GM08714 (cell line): ENCODE measurements around the gene AGBL4.

Source experiments
- H3K4me3 ChIP-seq: fragments of 200-500 bp; sonication (Bioruptor generic); 2 replicates; pipeline ENCODE4 v1.5.1; 2014; ENCODE audit warnings: mild to moderate bottlenecking, low read length, inconsistent platforms
- ZNF274 ChIP-seq: IDR thresholded peaks from 2 replicates; pipeline ENCODE4 v1.6.1; 2012; ENCODE audit warnings: mild to moderate bottlenecking, low read depth, low read length

The AGBL4 gene

GRCh38 chr1:48999321-48999720 lies 1024.4 kb downstream of the AGBL4 start:
- no peak for TF ChIP-seq ZNF274
- no peak overlapping the region for H3K4me3 ChIP-seq

- no peak overlapping the region for H3K4me3 ChIP-seq
- no peak for TF ChIP-seq ZNF274
Measured at GRCh38 chr1:48996311-48996710, 1027.4 kb downstream of the AGBL4 start.

DNA sequence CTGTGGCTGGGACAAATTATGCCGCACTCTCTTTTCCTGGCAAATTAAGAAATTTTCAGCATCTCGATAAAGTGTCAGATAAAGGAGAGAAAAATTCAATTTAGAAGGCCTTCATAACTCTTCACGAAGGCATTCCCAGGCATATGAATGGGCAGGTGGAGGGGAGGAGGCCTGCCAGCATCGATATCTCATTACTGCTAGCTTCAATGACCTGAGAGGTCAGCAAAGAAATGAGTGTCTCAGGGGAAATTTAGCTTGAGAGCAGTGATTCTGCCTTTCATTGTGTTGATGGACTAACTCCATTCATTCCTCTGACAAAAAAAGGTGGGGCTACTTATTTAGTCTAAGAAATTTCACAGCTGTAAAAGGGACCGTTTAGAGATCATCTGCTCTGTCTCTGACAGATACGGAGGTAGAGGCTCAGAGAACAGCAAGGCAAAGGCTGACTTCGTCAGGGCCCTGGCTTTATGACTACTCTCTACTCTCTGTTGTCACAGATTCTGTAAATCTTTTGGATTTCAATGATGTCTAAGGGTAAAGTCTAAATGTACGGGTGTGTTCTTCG lies 1035.0 kb downstream of the AGBL4 start:
- TF ChIP-seq ZNF274: no peak
- H3K4me3 ChIP-seq: no peak overlapping the region

GRCh38 chr1:48979940-48980339 lies 1043.8 kb downstream of the AGBL4 start:
- no peak overlapping the region for H3K4me3 ChIP-seq
- TF ChIP-seq ZNF274: no peak

GRCh38 chr1:48978413-48978812 lies 1045.3 kb downstream of the AGBL4 start:
- no peak for TF ChIP-seq ZNF274
- no peak overlapping the region for H3K4me3 ChIP-seq

DNA sequence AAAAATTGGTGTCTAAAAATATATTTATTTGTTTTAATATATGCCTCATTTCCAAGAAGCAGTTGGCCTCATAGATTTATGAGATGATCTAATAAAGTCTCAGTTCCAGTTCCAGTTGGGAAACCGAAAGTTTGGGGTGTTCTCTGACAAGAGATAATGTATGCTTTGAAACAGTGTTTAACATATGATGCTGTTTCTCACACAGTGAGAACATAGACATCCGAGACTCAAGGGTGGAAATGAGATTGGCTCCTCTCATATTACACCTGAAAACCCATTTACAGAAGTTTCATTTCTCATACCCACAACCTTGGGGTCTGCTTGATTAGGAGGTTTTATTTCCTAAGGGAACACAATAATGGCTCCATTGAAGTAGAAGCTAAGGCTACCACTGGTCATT lies 1046.5 kb downstream of the AGBL4 start:
- TF ChIP-seq ZNF274: no peak
- no peak overlapping the region for H3K4me3 ChIP-seq

DNA sequence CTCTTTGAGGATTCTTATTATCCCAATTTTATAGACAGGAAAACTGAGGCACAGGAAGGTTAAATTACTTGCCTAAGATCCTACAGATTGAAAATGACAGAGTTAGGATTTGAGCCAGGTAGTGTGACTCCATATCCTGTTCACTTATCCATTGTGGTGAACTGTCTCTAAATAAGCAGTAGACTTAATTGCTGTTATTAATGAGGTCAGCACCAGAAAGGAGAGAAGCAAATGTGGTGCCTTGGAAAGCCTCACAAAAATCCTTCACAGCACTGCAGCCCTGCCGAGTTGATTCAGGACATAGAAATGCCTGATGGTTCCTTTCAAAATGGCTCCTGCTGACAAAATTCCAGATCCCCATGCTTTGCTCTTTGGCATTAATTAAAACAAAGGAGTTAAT lies 1053.8 kb downstream of the AGBL4 start:
- no peak for TF ChIP-seq ZNF274
- no peak overlapping the region for H3K4me3 ChIP-seq

- no peak overlapping the region for H3K4me3 ChIP-seq
- no peak for TF ChIP-seq ZNF274
Measured at GRCh38 chr1:48967318-48967717, 1056.4 kb downstream of the AGBL4 start.

- no peak overlapping the region for H3K4me3 ChIP-seq
- no peak for TF ChIP-seq ZNF274
Measured at GRCh38 chr1:48966583-48966982, 1057.2 kb downstream of the AGBL4 start.

DNA sequence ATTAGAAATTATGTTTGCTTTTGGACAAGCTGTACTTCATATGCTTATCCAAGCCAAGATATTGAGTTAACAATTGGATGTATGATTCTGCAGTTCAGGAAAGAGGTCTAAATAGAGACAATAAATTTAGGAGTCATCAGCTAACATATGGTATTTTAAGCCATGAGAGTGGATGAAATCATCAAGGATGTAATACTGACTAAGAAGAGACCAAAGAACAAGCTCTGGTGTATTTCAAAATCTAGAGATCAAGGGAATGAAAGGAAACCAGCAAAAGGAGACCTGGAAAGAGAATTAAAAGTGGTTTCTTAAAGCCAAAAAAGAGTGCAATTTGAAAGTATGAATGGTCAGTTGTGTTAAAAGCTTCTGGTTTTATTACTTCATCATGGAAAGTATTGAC lies 1063.4 kb downstream of the AGBL4 start:
- TF ChIP-seq ZNF274: no peak
- H3K4me3 ChIP-seq: no peak overlapping the region

DNA sequence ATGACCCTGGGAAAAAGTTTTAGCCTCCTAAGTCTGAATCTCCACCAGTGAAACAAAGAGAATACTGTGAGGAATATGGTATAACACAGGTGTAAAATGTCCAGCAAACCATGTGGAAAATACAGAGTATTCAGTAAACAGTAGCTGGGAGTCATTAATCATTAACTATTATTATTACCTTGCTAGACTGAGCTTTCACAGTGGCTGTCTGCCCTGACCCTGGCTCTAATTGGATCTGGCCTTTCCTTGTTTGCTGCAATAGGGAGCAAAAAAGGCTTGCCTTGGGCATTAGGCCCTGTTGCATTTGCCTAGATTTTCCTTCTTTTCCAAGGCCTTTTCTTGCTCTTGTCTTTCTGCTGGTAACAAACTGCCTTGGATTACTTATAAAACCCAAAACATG lies 1068.0 kb downstream of the AGBL4 start:
- no peak for TF ChIP-seq ZNF274
- H3K4me3 ChIP-seq: no peak overlapping the region

GRCh38 chr1:48953617-48954016 lies 1070.1 kb downstream of the AGBL4 start:
- TF ChIP-seq ZNF274: no peak
- no peak overlapping the region for H3K4me3 ChIP-seq

- no peak for TF ChIP-seq ZNF274
- no peak overlapping the region for H3K4me3 ChIP-seq
Measured at GRCh38 chr1:48948562-48948961, 1075.2 kb downstream of the AGBL4 start.

- H3K4me3 ChIP-seq: no peak overlapping the region
- TF ChIP-seq ZNF274: no peak
Measured at GRCh38 chr1:48947761-48948537, 1075.8 kb downstream of the AGBL4 start.

- H3K4me3 ChIP-seq: no peak overlapping the region
- TF ChIP-seq ZNF274: no peak
Measured at GRCh38 chr1:48946070-48946469, 1077.7 kb downstream of the AGBL4 start.

GRCh38 chr1:48944811-48945210 lies 1078.9 kb downstream of the AGBL4 start:
- no peak for TF ChIP-seq ZNF274
- H3K4me3 ChIP-seq: no peak overlapping the region

DNA sequence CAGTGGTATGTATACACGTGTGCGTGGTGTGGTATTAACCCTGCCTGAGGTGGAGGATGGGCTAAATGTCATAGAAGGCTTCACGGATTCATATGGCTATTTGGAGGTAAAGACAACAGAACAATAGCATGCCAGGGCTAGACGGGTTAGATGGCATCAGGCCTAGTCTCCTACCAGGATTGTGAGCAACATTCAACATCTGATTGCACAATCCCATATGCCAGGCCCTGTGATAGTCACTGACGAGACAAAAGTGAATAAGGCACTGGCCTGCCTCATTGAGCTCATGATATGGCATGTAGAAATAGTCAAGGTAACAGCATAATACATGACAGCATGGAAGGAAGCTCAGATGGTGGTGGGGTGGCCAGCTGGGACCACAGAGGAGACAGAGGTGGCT lies 1079.9 kb downstream of the AGBL4 start:
- no peak overlapping the region for H3K4me3 ChIP-seq
- no peak for TF ChIP-seq ZNF274
